Left ventricle myocardium superior (tissue), 1 donor: ENCODE data around the gene VAC14. TPM values are rescaled to one million over a fixed set of nuclear protein-coding genes. Genes with fewer than 3 reads are reported as not detected.
"Not testable (repeated sequence)": the region's sequence is repeated elsewhere in the genome, so short reads cannot be mapped to it uniquely, and the experiment has no call there.

ENCODE experiments used
- ATAC-seq: fragments of 200-7000 bp; cut with Tn5 transposase; one replicate; pipeline ENCODE4 v1.9.1; 2020; ENCODE audit warnings: mild to moderate bottlenecking, moderate library complexity
- DNase-seq: peaks from one replicate; pipeline ENCODE4 v3.0.0-alpha.2; 2020
- intact Hi-C: fragments of 100-400 bp; cut with micrococcal nuclease; formaldehyde crosslinking; loops from one replicate; pipeline ENCODE4 v1.11.0; 2022
- total RNA-seq: library from RNA; stranded (reverse); fragmentation: NEBNext Ultra II Directional; extraction: Animal tissue kit (Norgen Biotek cat#: 25700); gene quantifications from one replicate; pipeline ENCODE4 v1.2.1, GENCODE V29; 2021
- donor health status: DM: no; HTN: yes; CAD: no; lungs with severe emphysema.

VAC14 gene
- total RNA-seq, 1 donor from 2014 or later: 20.4 TPM

GRCh38 chr16:70680495-70681381 is 120.2 kb downstream of the VAC14 start:
- intact Hi-C loops: loop anchor here (10.0 kb wide), 2 partner anchors 54 to 94 kb away; no protein-coding TSS in a partner anchor
- ATAC-seq (peak; percentile 17), DNase-seq (peak; percentile 54)

GRCh38 chr16:70679671-70680494 is 121.1 kb downstream of the VAC14 start:
- DNase-seq: peak; percentile 66
- peak; percentile 45 for ATAC-seq
- intact Hi-C loops: loop anchor here (10.0 kb wide), 2 partner anchors 55 to 95 kb away; no protein-coding TSS in a partner anchor

GRCh38 chr16:70678898-70679670 is 121.9 kb downstream of the VAC14 start:
- intact Hi-C loops: no loop called here
- ATAC-seq: no peak

GRCh38 chr16:70678121-70678897 is 122.6 kb downstream of the VAC14 start:
- DNase-seq (no peak), ATAC-seq (no peak)
- intact Hi-C loops: no loop called here

More at GRCh38 chr16:70678898-70679670, 121.9 kb downstream of the VAC14 start:
- DNase-seq: no peak

GRCh38 chr16:70677499-70678120 is 123.3 kb downstream of the VAC14 start:
- no peak for ATAC-seq
- peak; percentile 25 for DNase-seq
- intact Hi-C loops: no loop called here

- no peak for ATAC-seq
- DNase-seq: no peak
- intact Hi-C loops: no loop called here
Measured at GRCh38 chr16:70676675-70677498, 124.1 kb downstream of the VAC14 start.

- intact Hi-C loops: no loop called here
- peak; percentile 44 for ATAC-seq
- DNase-seq: no peak
Measured at GRCh38 chr16:70675851-70676513, 125.0 kb downstream of the VAC14 start.

- DNase-seq (no peak), ATAC-seq (no peak)
- intact Hi-C loops: no loop called here
Measured at GRCh38 chr16:70674221-70675014, 126.5 kb downstream of the VAC14 start.

GRCh38 chr16:70670938-70671337 is 130.0 kb downstream of the VAC14 start:
- intact Hi-C loops, ATAC-seq, DNase-seq: not testable (repeated sequence)

GRCh38 chr16:70670175-70670574 is 130.8 kb downstream of the VAC14 start:
- DNase-seq (no peak), ATAC-seq (no peak)
- intact Hi-C loops: no loop called here

- no peak for DNase-seq
- intact Hi-C loops: no loop called here
- ATAC-seq: no peak
Measured at GRCh38 chr16:70665806-70666735, 134.9 kb downstream of the VAC14 start.

- ATAC-seq: no peak
Measured at GRCh38 chr16:70665113-70665694, 135.8 kb downstream of the VAC14 start.

GRCh38 chr16:70664325-70665112 is 136.4 kb downstream of the VAC14 start:
- no peak for DNase-seq
- peak; percentile 3 for ATAC-seq
- intact Hi-C loops: no loop called here

More at GRCh38 chr16:70665113-70665694, 135.8 kb downstream of the VAC14 start:
- DNase-seq: no peak
- intact Hi-C loops: no loop called here
